B cell (primary cell): ENCODE data around the gene OPN5.

Experiments
- CTCF ChIP-seq: fragments of 200-600 bp; IDR thresholded peaks from one replicate; pipeline ENCODE4 v1.8.0; 2022; ENCODE audit warnings: antibody characterized with exemption, mild to moderate bottlenecking
- EZH2 ChIP-seq: IDR thresholded peaks from 2 replicates; pipeline ENCODE4 v1.6.1; 2012; ENCODE audit warnings: borderline replicate concordance, low read depth, mild to moderate bottlenecking, moderate library complexity, low read length; ENCODE audit not compliant: insufficient read depth, poor library complexity, severe bottlenecking

- TF ChIP-seq CTCF (no peak), EZH2 (no peak)
These were observed 22.5 kb upstream of the OPN5 start for GRCh38 chr6:47759364-47759763.
